ENCODE measurements around the gene RAB11FIP2. TPM values are rescaled to one million over a fixed set of nuclear protein-coding genes. Genes with fewer than 3 reads are reported as not detected.

Gene RAB11FIP2
- total and polyA plus RNA-seq, 2 of the 8 experiments (the other 6 are each of a cell fraction or from before 2014, with no cell fraction given): 3.1 to 12.7 TPM

GRCh38 chr10:117997673-117998072, 49.1 kb downstream of the RAB11FIP2 start:
- H2BK12ac ChIP-seq (ENCODE audit: low read depth, low read length): no peak overlapping the region
- H3K23me2 ChIP-seq (ENCODE audit: low read depth, low read length): no peaks in the 10 kb centered on the region
- no peak overlapping the region for H3K9ac ChIP-seq (replicated peaks in 1 of 4; ENCODE audit: extremely low read depth in 1 of 4, low read depth in 3 of 4, low read length in 3 of 4)
- H3K4me1 ChIP-seq (replicated peaks in 1 of 4; ENCODE audit: control insufficient read depth in 3 of 4, insufficient read depth in 4 of 4, low read length in 3 of 4): peaks cover 0 to 6% (median 1%) of the 10 kb centered on the region in 4 experiments; a peak in 2 of 7 replicates
- DNase-seq (ENCODE audit: low read depth in 1 of 2, low spot score in 2 of 2) (no peak), FAIRE-seq (no peak)
- ChIA-PET POLR2A (ENCODE audit: partially characterized antibody) (no interaction called here), CTCF (ENCODE audit: partially characterized antibody) (no interaction called here)
- no peak overlapping the region for H3K18ac ChIP-seq (ENCODE audit: extremely low read depth, low read length)
- no peak overlapping the region for H3K4me2 ChIP-seq (ENCODE audit: insufficient read depth in 1 of 2, low read depth in 2 of 2, low read length in 2 of 2)
- H3K27me3 ChIP-seq (replicated peaks in 1 of 4; ENCODE audit: control insufficient read depth in 3 of 4, extremely low read depth in 1 of 4, insufficient read depth in 3 of 4, low read length in 3 of 4): no peaks in the 10 kb centered on the region
- H2BK20ac ChIP-seq (ENCODE audit: low read length): no peak overlapping the region
- H3K36me3 ChIP-seq (ENCODE audit: control insufficient read depth in 2 of 4, insufficient read depth in 4 of 4, low read length in 3 of 4): no peaks in the 10 kb centered on the region
- no peak overlapping the region for H4K91ac ChIP-seq (replicated peaks; ENCODE audit: insufficient read length, low read length)
- no peak overlapping the region for H2AK5ac ChIP-seq (ENCODE audit: low read depth, low read length)
- no peak overlapping the region for H4K5ac ChIP-seq (ENCODE audit: insufficient read length, low read depth, low read length)
- no peak overlapping the region for H2BK5ac ChIP-seq (ENCODE audit: low read depth, low read length)
- H3K56ac ChIP-seq (replicated peaks; ENCODE audit: insufficient read length, low read depth, low read length): no peak overlapping the region
- H4K20me1 ChIP-seq (replicated peaks in 1 of 2; ENCODE audit: control insufficient read depth in 1 of 2, insufficient read depth in 2 of 2, low read length in 2 of 2): no peaks in the 10 kb centered on the region
- no peak overlapping the region for H3K27ac ChIP-seq (ENCODE audit: low read depth, low read length)
- no peaks in the 10 kb centered on the region for H3K79me2 ChIP-seq (ENCODE audit: control insufficient read depth in 1 of 2, insufficient read depth in 2 of 2, low read length in 2 of 2)
- H2BK120ac ChIP-seq (replicated peaks; ENCODE audit: low read depth, low read length): no peak overlapping the region
- no peak overlapping the region for H4K8ac ChIP-seq (ENCODE audit: extremely low read depth, insufficient read depth, low read length)
- WGBS, 2 experiments (ENCODE audit: extremely low coverage in 1 of 2, insufficient coverage in 1 of 2, insufficient read length in 1 of 2, insufficient replicate concordance in 2 of 2, low coverage in 1 of 2, low lambda C conversion rate in 2 of 2, missing lambda C conversion rate in 1 of 2): 80% methylated on average over 1 of the region's 1 CpG; no CpG with 5 or more reads in 1 of the 2 experiments
- no peaks in the 10 kb centered on the region for H3K79me1 ChIP-seq (ENCODE audit: low read depth, low read length)
- H3K14ac ChIP-seq (ENCODE audit: insufficient read length): no peak overlapping the region
- no peak overlapping the region for H2AFZ ChIP-seq (ENCODE audit: low read length)
- H3K23ac ChIP-seq (ENCODE audit: insufficient read length): no peak overlapping the region
- no peak overlapping the region for H3K4ac ChIP-seq (replicated peaks; ENCODE audit: insufficient read length, low read depth, low read length)
- H3K4me3 ChIP-seq (ENCODE audit: extremely low read depth in 1 of 4, insufficient read depth in 2 of 4, low read depth in 3 of 4, low read length in 4 of 4): no peak overlapping the region
- TF ChIP-seq RAD21 (IDR thresholded peaks at IDR 0.05 in 1 of 2, conservative IDR thresholded peaks at IDR 0.05 in 1 of 2; ENCODE audit: low read depth in 2 of 2, low read length in 2 of 2): no peak
- H3K9me3 ChIP-seq (ENCODE audit: insufficient read depth in 2 of 2, low read depth in 1 of 2, low read length in 1 of 2): no peaks in the 10 kb centered on the region
- H2BK15ac ChIP-seq (ENCODE audit: low read length): no peak overlapping the region
